VCaP (cell line): Measurements from ENCODE around the gene TRAPPC10.
A peak's percentile ranks its signal among the peaks of the same experiment; 100 is the strongest.

Experiments used
- H3K27ac ChIP-seq: fragments of 450-650 bp; 2 replicates; pipeline ENCODE4 v1.5.1; 2017
- CTCF ChIP-seq: fragments of 450-650 bp; conservative IDR thresholded peaks from 2 replicates; pipeline ENCODE4 v1.5.1; 2017; ENCODE audit warnings: mild to moderate bottlenecking, moderate library complexity

Gene TRAPPC10

GRCh38 chr21:44071359-44072104 lies 59.4 kb downstream of the TRAPPC10 start:
- H3K27ac ChIP-seq, result no peak overlapping the region
- 0 out of 2 replicates have a peak, but pooled peaks have one; percentile 15 for TF ChIP-seq CTCF

- TF ChIP-seq CTCF, result no peak
- no peak overlapping the region for H3K27ac ChIP-seq
Measured at GRCh38 chr21:44072111-44072510, 60.0 kb downstream of the TRAPPC10 start.

GRCh38 chr21:44074315-44074958 lies 62.3 kb downstream of the TRAPPC10 start:
- H3K27ac ChIP-seq, result no peak overlapping the region

GRCh38 chr21:44076316-44076715 lies 64.2 kb downstream of the TRAPPC10 start:
- no peak for TF ChIP-seq CTCF
- no peak overlapping the region for H3K27ac ChIP-seq

More at GRCh38 chr21:44074315-44074958, 62.3 kb downstream of the TRAPPC10 start:
- no peak for TF ChIP-seq CTCF

- no peak overlapping the region for H3K27ac ChIP-seq
- TF ChIP-seq CTCF, result no peak
Measured at GRCh38 chr21:44078411-44078981, 66.4 kb downstream of the TRAPPC10 start.

GRCh38 chr21:44079446-44079845 lies 67.3 kb downstream of the TRAPPC10 start:
- H3K27ac ChIP-seq, result no peak overlapping the region
- no peak for TF ChIP-seq CTCF

- no peak for TF ChIP-seq CTCF
- no peak overlapping the region for H3K27ac ChIP-seq
Measured at GRCh38 chr21:44079846-44080245, 67.7 kb downstream of the TRAPPC10 start.
